HG03108 (cell line): Measurements from ENCODE around the gene ABCA12.

Experiments
- ATAC-seq: cut with Tn5 transposase; IDR thresholded peaks from one replicate; pipeline ENCODE4 v1.9.1; 2021; ENCODE audit warnings: moderate library complexity; ENCODE audit not compliant: unreplicated experiment

The ABCA12 gene

DNA sequence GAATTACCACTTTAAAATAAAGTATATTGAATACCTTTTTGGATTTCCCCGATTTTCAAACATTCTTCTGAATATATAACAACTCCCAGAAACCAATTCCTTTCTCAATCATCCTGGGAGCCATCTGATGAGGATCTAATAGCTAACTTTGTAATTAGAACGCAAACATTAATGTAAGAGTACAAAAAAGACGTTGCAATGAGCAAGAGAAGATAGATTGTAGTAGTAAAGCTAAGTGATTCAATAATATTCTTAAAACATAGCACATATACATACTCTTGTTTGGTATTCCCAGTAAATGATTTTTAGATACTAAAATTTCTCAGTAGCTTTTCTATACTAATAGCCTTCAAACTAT is 1.1 kb downstream of the ABCA12 start:
- no peak for ATAC-seq

DNA sequence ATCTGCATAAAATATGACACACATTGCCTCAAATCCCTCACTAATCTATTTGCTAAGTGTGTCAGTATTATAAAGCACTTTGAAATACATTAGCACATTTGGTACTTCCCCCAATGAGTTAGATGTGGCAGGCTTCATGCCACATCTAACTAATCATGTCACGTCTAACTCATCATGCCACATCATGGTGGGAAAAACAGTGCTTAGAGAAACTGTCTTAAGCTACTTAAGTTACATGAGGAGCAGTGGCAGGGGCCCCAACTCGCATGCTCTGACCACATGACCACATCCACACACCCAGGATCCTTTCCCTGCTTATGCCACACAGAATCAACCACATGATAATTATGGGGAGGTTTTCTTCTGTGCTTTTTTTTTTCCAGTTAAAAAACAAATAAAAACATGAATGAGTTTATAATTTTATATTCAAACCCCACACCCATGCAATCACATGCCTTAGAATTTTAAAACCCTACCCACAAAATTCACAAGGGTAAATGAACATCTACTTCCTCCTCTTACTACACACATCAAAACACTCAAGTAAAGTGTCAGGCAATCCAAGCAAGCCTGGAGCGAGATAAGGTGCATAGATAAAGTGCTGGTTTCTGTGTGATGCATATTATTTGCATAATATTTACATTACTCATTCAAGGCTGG is 1.6 kb downstream of the ABCA12 start:
- ATAC-seq = peak; percentile 45

DNA sequence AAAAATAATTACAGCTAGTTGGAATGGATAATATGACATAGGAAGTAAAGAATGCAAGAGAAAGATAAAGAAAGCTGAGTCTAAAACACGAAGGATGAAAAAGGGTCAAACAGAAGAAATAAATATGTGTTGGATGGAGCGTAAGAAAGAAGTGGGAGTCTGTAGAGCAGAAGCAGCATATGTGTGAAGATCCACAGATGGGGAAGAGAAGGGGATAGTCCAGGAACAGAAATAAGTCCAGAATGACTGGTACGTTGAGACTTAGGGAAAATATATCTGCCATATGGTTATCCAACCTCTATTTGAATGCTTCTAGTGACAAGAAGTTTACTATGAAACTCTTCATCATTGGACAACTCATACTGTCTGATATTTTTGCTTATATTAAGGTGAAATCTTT is 18.0 kb downstream of the ABCA12 start:
- ATAC-seq = no peak

DNA sequence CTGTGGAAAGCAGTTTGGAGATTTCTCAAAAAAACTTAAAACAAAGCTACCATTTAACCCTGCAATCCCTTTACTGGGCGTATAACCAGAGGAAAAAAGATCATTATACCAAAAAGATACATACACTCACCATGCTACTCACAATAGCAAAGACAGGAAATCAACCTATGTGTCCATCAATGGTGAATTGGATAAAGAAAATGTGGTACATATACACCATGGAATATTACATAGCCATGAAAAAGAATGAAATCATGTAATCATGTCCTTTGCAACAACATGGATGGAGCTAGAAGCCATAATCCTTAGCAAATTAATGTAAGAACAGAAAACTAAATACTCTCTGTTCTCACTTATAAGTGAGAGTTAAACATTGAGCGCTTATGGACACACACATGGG is 18.6 kb downstream of the ABCA12 start:
- no peak for ATAC-seq

DNA sequence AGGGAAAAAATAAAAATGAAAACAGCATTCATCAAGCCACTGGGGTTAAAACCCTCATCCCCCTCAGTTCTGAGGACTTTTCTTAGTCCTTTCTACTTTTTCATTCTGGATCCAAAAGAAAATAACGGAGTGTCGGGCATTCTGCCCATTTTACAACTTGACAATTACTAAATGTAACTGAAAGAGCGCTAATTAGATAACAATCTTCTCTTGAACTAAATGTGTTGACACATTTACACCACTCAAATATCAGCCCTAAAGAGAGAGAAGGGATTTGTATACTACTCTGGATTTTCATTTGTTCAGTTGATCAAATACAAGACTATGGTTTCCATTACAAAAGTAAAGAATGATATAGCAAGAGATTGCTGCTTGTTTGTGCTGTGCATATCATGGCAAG is 27.5 kb downstream of the ABCA12 start:
- no peak for ATAC-seq

DNA sequence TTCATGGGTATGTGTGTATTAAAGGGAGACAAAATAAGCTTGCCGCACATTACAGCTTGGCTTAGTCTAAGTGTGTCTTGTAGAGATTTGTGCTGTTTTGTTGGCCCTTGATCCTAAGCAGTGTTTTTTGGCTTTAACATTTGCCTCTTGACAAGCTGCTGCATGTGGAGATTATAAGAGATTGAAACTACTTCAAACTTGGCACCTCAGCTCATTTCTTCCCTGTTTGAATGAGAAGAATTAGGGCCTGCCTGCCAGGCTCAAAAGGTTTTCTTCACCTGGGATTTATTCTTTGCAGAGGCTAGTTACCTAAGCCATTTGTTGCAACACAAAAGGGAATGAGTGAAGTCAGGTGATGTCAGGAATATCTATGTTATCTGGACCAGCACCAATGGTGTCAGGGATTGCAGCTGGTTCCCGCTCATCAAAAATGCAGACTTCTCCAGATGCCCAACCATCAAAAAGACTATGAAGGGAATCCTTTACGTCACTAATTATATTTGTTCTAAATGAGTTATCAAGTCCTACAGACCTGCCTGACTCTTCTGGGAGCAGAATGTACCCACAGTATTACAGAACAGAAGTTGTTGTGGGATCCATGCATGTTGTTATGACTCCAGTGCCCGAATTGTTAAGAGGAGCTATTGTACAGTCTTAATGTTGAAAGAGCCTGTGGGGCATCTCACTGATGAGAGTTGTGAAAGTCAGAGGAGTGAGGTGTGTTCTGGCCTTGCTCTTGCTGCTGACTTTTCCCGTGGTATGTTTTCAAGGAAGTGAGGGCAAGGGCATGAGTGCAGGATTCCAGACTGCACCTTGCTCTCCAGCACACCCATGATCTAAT is 31.0 kb downstream of the ABCA12 start:
- ATAC-seq = no peak

DNA sequence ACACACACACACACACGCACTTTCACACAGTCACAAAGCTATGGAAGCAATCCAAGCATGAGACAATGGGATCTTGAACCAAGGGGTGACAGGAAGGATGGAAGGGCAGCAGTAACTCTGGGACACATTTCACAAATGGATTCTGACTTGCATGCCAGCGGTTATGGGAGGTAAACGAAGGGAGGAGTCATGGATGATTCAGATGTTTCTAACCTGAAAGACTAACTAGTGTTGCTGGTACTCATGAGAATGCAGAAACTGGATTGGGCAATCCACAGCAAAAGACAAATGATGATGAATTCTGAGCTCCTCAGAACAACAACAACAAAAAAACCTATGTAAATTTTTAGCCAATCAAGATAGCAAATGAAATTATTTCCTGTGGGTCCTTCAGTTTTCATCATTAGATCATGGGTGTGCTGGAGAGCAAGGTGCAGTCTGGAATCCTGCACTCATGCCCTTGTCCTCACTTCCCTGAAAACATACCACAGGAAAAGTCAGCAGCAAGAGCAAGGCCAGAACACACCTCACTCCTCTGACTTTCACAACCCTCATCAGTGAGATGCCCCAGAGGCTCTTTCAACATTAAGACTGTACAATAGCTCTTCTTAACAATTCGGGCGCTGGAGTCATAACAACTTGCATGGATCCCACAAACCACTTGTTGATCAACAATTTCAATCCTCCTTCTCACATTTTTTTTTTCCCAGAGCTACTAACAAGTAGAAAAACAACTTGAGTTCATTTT is 32.6 kb downstream of the ABCA12 start:
- no peak for ATAC-seq

DNA sequence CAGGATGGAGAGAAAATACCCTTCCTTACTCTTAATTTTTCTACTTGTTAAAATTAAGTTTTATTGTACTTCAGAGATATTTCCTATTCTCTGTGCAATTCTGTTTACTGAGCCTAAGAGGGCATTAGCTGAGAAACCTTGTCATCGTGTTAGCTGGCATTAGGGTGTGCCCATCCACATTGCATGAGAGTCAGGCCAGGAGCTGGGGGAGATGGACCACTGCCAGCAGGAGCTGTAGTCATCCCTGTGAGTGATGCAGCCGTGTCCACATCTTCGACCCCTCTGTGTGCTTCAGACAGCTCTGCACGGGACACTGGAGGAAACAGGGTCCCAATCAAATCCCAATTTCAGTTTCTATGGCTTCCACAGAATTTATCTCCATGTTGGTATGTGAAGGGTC is 34.2 kb downstream of the ABCA12 start:
- ATAC-seq = no peak

DNA sequence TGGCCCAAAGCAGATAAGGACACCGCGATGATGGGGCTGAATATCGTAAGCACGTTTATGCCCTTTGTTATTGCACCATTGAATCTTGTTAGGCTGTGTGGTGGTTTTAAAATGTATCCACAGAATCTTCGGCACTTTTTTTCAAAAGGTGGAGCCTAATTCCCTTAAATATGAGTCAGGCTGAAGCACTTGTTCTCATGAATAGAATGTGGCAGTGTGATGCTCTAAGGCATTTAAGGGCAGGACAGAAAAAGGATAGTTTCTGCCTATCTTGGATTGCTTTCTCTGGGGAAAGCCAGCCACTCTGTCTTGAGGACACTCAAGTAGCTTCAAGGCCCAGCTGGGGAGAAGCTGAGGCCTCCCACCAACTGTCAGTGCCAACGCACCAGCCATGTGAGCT is 39.6 kb downstream of the ABCA12 start:
- no peak for ATAC-seq

DNA sequence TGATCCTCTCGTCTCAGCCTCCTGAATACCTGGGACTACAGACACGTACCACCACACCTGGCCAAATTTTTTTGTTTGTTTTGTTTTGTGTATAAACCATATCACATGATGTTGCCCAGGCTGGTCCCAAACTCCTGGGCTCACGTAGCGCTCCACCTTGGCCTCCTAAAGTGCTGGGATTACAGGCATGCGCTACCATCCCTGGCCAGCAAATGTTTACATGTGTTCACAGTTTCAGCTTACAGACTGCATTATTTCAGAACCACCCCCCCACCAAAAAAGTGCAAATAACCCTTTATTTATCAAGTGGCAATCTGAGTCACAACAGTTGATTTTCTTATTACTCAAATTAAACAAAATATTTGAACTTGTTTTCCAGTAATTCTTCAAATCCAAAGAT is 54.3 kb downstream of the ABCA12 start:
- no peak for ATAC-seq

DNA sequence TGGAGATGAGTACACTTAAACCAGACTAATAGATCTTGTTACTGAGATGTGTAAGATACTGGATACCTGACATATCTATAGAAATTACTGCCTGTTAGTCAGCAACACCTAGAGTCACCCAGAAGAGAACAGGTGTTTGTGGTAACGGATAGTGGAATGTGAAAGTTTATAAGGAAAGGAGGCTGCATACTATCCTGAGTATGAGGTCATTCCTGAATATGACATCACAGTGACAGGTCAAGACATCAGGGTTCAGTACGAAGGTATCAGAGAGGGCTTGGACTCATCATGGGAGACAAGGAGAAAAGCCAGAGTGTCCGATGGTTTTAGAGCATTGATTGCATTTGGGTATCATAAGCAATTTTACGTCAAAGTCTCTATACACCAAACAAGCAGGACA is 55.3 kb downstream of the ABCA12 start:
- no peak for ATAC-seq

DNA sequence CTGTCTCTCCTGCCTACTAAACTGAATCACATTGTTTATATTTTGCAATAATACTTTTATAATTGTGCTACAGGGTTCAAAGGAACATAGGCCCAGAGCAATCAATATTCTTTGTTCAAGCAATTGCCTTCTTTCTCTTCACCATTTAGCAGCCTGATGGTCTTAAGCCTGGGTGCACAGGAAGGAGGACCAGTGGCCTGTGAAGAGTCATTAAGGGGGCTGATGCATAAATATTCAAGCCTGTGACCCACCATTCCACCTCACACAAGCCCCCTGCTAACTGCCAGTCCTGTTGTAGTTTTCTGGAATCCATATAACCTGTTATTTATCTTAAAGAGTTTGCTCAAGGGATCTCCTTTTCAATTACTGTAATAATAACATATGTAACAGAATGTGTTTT is 56.0 kb downstream of the ABCA12 start:
- no peak for ATAC-seq

DNA sequence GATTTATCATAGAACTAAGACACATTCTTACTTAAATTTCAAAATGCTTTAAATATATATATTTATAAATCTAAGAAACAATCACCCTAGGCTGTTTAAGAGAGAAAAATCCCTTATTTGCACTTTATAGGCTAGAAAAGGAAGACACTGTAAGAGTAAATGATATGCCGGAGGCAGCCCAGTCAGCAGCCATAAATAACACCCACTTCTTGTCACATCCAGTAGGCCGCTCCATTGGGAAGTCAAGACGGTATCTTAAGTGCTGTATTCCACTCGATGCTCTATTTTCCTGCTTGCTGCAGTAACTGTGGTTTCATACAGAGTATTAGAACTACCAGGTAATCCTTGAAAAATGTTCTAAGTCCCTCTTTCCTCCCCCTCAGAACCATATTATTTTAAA is 57.9 kb downstream of the ABCA12 start:
- no peak for ATAC-seq

DNA sequence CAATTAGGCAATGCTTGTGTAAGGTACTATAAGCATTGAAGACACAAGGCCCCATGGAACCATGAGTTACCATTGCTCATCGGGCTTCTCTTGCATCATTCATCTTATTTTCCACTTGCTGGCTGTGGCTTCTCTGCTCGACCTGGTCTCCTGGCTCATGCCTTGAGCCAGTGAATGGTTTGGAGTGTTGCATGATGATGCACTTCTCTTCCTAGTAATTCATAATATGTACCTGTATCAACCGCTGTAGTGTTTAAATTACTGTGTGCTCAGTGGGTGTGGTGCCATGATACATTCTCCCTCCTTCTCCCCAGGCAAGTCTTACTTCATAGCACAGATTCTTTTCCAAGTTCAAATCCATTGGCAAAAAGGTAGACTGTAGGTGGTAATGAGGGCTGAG is 66.8 kb downstream of the ABCA12 start:
- ATAC-seq = no peak

DNA sequence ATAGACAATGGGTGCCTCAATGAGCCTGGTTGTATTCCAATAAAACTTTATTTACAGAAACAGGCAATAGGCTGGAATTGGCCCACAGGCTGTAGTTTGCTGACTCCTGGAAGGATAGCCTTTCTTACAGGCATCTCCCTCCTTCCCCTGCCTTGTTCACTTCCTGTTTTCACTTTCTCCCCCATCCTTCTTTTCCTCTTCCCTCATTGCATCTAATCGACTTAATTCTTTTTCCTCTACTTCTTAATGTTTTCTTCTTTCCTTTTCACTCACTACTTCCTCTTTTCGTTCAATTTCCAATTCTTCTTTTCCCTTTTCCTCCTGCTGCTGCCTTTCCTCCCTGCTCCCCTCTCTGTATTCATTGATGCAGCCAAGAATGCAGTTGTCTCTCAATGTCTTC is 70.0 kb downstream of the ABCA12 start:
- no peak for ATAC-seq

DNA sequence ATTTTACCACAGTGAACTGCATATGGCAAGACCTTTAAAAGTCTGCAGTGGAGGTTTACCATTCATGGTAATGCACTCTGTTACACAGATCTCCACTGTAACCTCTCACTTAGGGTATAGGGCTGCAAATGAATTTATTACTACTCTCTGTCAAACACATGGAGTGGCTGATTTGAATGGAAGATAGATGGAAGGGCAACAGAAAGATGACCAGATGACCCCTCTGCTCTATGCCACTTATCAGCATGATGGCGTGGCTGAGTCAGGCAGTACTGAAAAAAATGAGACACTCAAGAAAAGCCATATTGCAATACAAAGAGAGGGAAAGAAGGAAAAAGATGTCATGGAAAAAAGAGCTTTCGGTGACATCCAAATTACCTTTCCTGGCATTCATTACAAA is 72.3 kb downstream of the ABCA12 start:
- no peak for ATAC-seq

DNA sequence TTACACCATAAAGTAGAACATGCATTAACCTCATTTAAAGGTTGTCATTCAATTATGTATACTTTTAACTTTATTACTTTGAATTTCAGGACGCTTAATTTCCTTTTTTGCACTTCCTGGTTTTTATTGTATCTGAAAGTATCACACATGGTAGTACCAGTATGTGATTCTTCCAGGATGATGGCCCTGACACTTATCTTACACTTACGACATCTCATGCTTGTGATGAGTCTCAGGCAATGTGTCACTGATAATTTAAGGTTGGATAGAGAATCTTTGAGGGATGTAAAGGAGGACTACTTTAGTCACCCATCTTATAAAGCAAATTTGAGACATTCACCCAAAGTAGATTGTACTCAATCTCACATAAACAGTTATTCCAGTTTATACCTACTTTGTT is 74.9 kb downstream of the ABCA12 start:
- ATAC-seq = no peak

DNA sequence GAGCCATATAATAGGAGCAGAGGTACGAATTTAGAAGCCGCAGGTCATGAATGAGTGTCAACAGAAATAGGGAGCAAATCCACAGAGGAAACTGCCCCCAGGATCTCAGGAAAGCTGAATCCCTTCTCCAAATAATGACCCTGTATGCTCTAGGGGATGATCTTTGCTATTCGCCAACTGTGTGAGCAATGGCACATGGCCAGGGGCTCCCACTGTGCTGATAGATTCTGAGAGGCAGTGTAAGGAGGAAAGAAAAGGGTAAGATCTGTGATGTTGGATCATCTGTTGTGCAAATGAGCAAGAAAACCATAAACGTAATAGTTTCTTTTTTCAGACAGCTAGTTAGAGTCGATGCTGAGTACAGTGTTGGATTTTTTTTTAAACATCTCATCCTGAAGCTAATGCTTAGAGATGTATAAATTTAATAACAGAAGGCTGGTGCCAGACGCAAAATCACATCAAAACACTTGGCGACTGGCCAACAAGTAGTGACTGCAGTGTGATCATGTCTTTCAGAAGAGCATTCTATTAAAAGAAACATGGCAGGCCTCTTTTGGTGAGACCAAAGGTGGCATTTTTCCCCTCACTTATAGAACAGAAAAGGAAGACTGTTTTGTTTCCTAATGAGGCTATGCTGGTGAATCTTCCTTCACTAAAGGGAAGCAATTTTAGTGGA is 77.4 kb downstream of the ABCA12 start:
- no peak for ATAC-seq

DNA sequence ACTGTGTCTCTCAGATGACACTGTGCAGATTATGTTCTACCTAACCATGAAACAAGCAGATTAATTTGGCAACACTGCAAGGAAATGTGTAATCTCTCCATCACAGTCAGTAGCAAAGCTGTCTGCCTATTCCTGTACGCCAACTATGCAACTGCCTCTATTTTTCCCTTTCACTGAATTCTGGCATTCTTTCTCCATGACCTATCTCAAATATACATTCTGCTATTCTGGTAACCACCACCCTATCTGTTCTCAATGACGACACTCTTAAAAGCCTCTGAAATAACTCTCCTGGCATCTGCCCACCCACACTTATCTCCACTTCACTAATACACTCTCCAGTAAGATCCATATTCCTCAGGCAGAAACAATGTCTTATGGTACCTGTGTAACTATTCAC is 78.7 kb downstream of the ABCA12 start:
- no peak for ATAC-seq

DNA sequence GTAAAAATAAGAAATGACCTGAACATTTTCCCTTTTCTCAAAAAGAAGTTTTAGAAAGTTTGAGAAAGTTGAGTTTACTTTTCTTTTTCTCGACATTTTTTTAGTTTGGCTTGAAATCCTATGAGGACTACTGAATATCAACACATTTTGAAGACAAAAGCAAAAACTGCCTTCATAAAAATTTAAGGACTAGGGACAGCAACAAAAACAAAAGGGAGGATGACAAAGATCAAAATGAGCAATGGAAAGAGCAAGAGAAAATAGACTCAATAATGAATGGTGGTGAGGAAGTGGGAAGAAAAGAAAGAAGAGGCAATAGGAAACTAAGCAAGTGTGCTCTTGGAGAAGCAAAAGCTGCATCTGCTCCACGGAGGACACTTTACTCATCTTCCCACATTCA is 82.5 kb downstream of the ABCA12 start:
- no peak for ATAC-seq

DNA sequence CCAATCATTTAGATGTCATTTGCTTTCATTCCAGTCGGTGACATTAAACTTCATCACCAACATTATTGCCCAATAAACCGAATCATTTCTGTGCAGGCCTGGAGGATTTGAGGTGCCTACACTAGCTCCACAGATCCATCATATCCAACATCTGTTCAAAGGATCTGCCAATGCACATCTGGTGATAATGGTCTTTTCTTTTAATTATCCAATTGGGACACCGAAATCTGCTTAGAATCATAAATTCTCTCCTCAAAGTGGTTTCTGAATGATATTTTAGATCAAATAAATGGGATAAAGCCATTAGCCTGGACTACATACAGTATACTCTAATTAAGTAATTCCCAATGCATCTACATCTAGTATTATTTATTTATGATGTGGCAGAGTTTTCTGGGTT is 85.6 kb downstream of the ABCA12 start:
- ATAC-seq = no peak

DNA sequence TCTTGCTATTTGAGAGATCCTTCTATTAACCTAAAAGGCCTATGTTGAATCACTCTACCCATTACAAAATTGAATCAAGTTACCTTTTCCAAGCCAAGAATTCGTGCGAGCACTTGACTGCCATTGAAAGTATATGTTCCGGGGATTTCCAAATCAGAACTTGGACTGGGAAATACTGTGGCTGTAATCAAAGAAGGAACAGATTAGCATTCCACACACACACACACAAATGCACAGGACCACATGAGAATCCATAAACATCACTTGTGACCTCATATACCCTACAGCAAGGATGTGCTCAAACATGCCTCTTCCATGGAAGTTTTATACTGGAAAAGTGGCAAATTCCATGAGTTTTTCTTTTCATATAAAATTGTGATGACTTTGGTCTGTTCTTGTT is 86.0 kb downstream of the ABCA12 start:
- no peak for ATAC-seq
